Stimulated activated CD4-positive, alpha-beta T cell treated with anti-CD3 and anti-CD28 coated beads, TNF-alpha, amount 100 ng/mL, for 1 hour (primary cell): ENCODE results near the gene ANKRD27.
"Not testable (repeated sequence)": the region's sequence is repeated elsewhere in the genome, so short reads cannot be mapped to it uniquely, and the experiment has no call there.

Experiments
- DNase-seq, 3 donors: peaks; one replicate each; pipeline ENCODE4 v3.0.0-alpha.2; 2020; ENCODE audit warnings: low read depth in 3 of 3, low spot score in 1 of 3

ANKRD27 gene

GRCh38 chr19:32607479-32607878 lies 67.5 kb downstream of the ANKRD27 start:
- no peak for DNase-seq

- no peak for DNase-seq
Measured at GRCh38 chr19:32606289-32606688, 68.7 kb downstream of the ANKRD27 start.

- DNase-seq: no peak
Measured at GRCh38 chr19:32605544-32605943, 69.4 kb downstream of the ANKRD27 start.

GRCh38 chr19:32603961-32604360 lies 71.0 kb downstream of the ANKRD27 start:
- DNase-seq: no peak

- DNase-seq: no peak
Measured at GRCh38 chr19:32599736-32600157, 75.2 kb downstream of the ANKRD27 start.

GRCh38 chr19:32599258-32599657 lies 75.7 kb downstream of the ANKRD27 start:
- no peak for DNase-seq

- no peak for DNase-seq
Measured at GRCh38 chr19:32598022-32598421, 77.0 kb downstream of the ANKRD27 start.

- no peak for DNase-seq
Measured at GRCh38 chr19:32595491-32595890, 79.5 kb downstream of the ANKRD27 start.

- no peak for DNase-seq
Measured at GRCh38 chr19:32594021-32594420, 81.0 kb downstream of the ANKRD27 start.

GRCh38 chr19:32587747-32588504 lies 87.1 kb downstream of the ANKRD27 start:
- DNase-seq: not testable (repeated sequence)

- DNase-seq: no peak
Measured at GRCh38 chr19:32581705-32582179, 93.2 kb downstream of the ANKRD27 start.

- peak; percentile 91 to 97 (median 94) for DNase-seq
Measured at GRCh38 chr19:32580901-32581704, 93.9 kb downstream of the ANKRD27 start, which contains the start of gene PDCD5. TSS of gene PDCD5 (plus strand) at chr19:32581190. CDS start at chr19:32581262, 72 bp downstream.

GRCh38 chr19:32580353-32580900 lies 94.6 kb downstream of the ANKRD27 start:
- no peak for DNase-seq

- DNase-seq: no peak
Measured at GRCh38 chr19:32576790-32577189, 98.2 kb downstream of the ANKRD27 start.

- no peak for DNase-seq
Measured at GRCh38 chr19:32573492-32573794, 101.5 kb downstream of the ANKRD27 start.

- DNase-seq: not testable (repeated sequence)
Measured at GRCh38 chr19:32572700-32573491, 102.1 kb downstream of the ANKRD27 start.

- not testable (repeated sequence) for DNase-seq
Measured at GRCh38 chr19:32571471-32572075, 103.4 kb downstream of the ANKRD27 start.

GRCh38 chr19:32570081-32570785 lies 104.7 kb downstream of the ANKRD27 start:
- DNase-seq: peak in 2 of 3 donors; percentile 8 to 9

- DNase-seq: no peak
Measured at GRCh38 chr19:32567486-32567885, 107.5 kb downstream of the ANKRD27 start.

GRCh38 chr19:32566246-32566830 lies 108.6 kb downstream of the ANKRD27 start:
- no peak for DNase-seq
